Gastrocnemius medialis (tissue), 4 donors: ENCODE measurements around the gene NR0B2.

ENCODE experiments used
- CTCF ChIP-seq, 5 experiments: fragments of 450-650 bp in 3 of 5; fragments of 200-600 bp in 2 of 5; sonication (generic) in 2 of 5; IDR thresholded peaks in 4 of 5; conservative IDR thresholded peaks in 1 of 5; 1 replicate in 4 of 5; 2 replicates in 1 of 5; pipeline ENCODE4 v1.5.1; 2016 to 2019; ENCODE audit warnings: antibody characterized with exemption in 5 of 5, mild to moderate bottlenecking in 3 of 5, moderate library complexity in 3 of 5
- POLR2A ChIP-seq, 2 donors: fragments of 450-650 bp; IDR thresholded peaks; one replicate each; pipeline ENCODE4 v1.6.1; 2017; ENCODE audit warnings: antibody characterized with exemption in 2 of 2, mild to moderate bottlenecking in 2 of 2, moderate library complexity in 2 of 2

- TF ChIP-seq POLR2A (IDR thresholded peaks at IDR 0.05) (no peak), CTCF (IDR thresholded peaks at IDR 0.05 in 4 of 5, conservative IDR thresholded peaks at IDR 0.05 in 1 of 5) (no peak)
These were observed 7.4 kb upstream of the NR0B2 start for GRCh38 chr1:26921126-26921539.
